OCI-LY3 (cell line): ENCODE data around the gene TIPARP.

Experiments used
- CTCF ChIP-seq: fragments of 200-600, 300-600 bp; sonication (generic); IDR thresholded peaks from 2 replicates; pipeline ENCODE4 v1.5.1; 2014; ENCODE audit warnings: antibody characterized with exemption, low read length, low read depth
- EZH2phosphoT487 ChIP-seq: fragments of 200-600 bp; shearing (Covaris generic); IDR thresholded peaks from 2 replicates; pipeline ENCODE4 v1.6.1; 2018; ENCODE audit warnings: antibody characterized with exemption, mixed run types, low read depth

- TF ChIP-seq CTCF (no peak), EZH2phosphoT487 (no peak)
Measured at GRCh38 chr3:156657440-156657839, 16.9 kb upstream of the TIPARP start.
